Measurements from ENCODE around the gene ZBTB11. TPM values are rescaled to one million over a fixed set of nuclear protein-coding genes. Genes with fewer than 3 reads are reported as not detected.
"Not testable (repeated sequence)": the region's sequence is repeated elsewhere in the genome, so short reads cannot be mapped to it uniquely, and the experiment has no call there.

ZBTB11 gene
- total RNA-seq, 6 experiments from 2014 or later: 13.0 to 16.3 (median 15.5) TPM

GRCh38 chr3:101633186-101633585 is 43.7 kb downstream of the ZBTB11 start:
- Mint-ChIP-seq H3K9me3 (no peaks in the 10 kb centered on the region), H3K4me3 (no peak overlapping the region), H3K36me3 (ENCODE audit: low read depth) (no peaks in the 10 kb centered on the region), H3K27me3 (ENCODE audit: insufficient read depth) (peaks cover 26% of the 10 kb centered on the region), H3K4me1 (ENCODE audit: low read depth) (no peaks in the 10 kb centered on the region), H3K27ac (no peak overlapping the region)
- DNase-seq: no peak
- no peak for TF ChIP-seq CTCF (IDR thresholded peaks at IDR 0.05)

- no peak for DNase-seq
- no peaks in the 10 kb centered on the region for H3K36me3 Mint-ChIP-seq (ENCODE audit: low read depth)
- H3K9me3 Mint-ChIP-seq: no peaks in the 10 kb centered on the region
- H3K27ac Mint-ChIP-seq: no peak overlapping the region
- H3K4me1 Mint-ChIP-seq (ENCODE audit: low read depth): no peaks in the 10 kb centered on the region
- TF ChIP-seq CTCF (IDR thresholded peaks at IDR 0.05): no peak
- no peak overlapping the region for H3K4me3 Mint-ChIP-seq
- peaks cover 25% of the 10 kb centered on the region for H3K27me3 Mint-ChIP-seq (ENCODE audit: insufficient read depth)
These were observed 44.3 kb downstream of the ZBTB11 start for GRCh38 chr3:101632586-101632985.

GRCh38 chr3:101631959-101632358 is 45.0 kb downstream of the ZBTB11 start:
- not testable (repeated sequence) for H3K27ac Mint-ChIP-seq; H3K36me3 Mint-ChIP-seq (ENCODE audit: low read depth); H3K4me1 Mint-ChIP-seq (ENCODE audit: low read depth); H3K4me3 Mint-ChIP-seq; H3K9me3 Mint-ChIP-seq; DNase-seq
- H3K27me3 Mint-ChIP-seq (ENCODE audit: insufficient read depth): peaks cover 25% of the 10 kb centered on the region

GRCh38 chr3:101631098-101631796 is 45.7 kb downstream of the ZBTB11 start:
- no peak for TF ChIP-seq CTCF (IDR thresholded peaks at IDR 0.05)
- DNase-seq: no peak
- Mint-ChIP-seq H3K27me3 (ENCODE audit: insufficient read depth) (peaks cover 25% of the 10 kb centered on the region), H3K36me3 (ENCODE audit: low read depth) (no peaks in the 10 kb centered on the region), H3K4me3 (no peak overlapping the region), H3K4me1 (ENCODE audit: low read depth) (no peaks in the 10 kb centered on the region), H3K27ac (no peak overlapping the region), H3K9me3 (no peaks in the 10 kb centered on the region)

- Mint-ChIP-seq H3K4me3 (no peak overlapping the region), H3K27me3 (ENCODE audit: insufficient read depth) (peaks cover 17% of the 10 kb centered on the region), H3K9me3 (no peaks in the 10 kb centered on the region), H3K4me1 (ENCODE audit: low read depth) (no peaks in the 10 kb centered on the region), H3K36me3 (ENCODE audit: low read depth) (no peaks in the 10 kb centered on the region), H3K27ac (no peak overlapping the region)
- TF ChIP-seq CTCF (IDR thresholded peaks at IDR 0.05): no peak
- DNase-seq: no peak
These were observed 47.7 kb downstream of the ZBTB11 start for GRCh38 chr3:101629219-101629618.

GRCh38 chr3:101625879-101626278 is 51.1 kb downstream of the ZBTB11 start:
- Mint-ChIP-seq H3K27me3 (ENCODE audit: insufficient read depth) (peaks cover 7% of the 10 kb centered on the region), H3K4me3 (no peak overlapping the region), H3K9me3 (no peaks in the 10 kb centered on the region), H3K27ac (no peak overlapping the region), H3K4me1 (ENCODE audit: low read depth) (no peaks in the 10 kb centered on the region), H3K36me3 (ENCODE audit: low read depth) (no peaks in the 10 kb centered on the region)
- TF ChIP-seq CTCF (IDR thresholded peaks at IDR 0.05): no peak
- DNase-seq: no peak
